HepG2 (cell line): ENCODE results near the gene MRPL51. TPM values are rescaled to one million over a fixed set of nuclear protein-coding genes. Genes with fewer than 3 reads are reported as not detected.
A peak's percentile ranks its signal among the peaks of the same experiment; 100 is the strongest.

Experiments
- EP300 ChIP-seq, 3 experiments: sonication (generic) in 1 of 3; formaldehyde crosslinking in 1 of 3; IDR thresholded peaks; 2 replicates each; pipeline versions ENCODE4 v1.5.1 to v1.6.1; 2011 to 2020; ENCODE audit warnings: low read depth in 2 of 3, low read length in 2 of 3, borderline replicate concordance in 1 of 3, improper control_type of control experiment in 1 of 3, mild to moderate bottlenecking in 1 of 3, missing genetic modification reagents in 1 of 3, moderate library complexity in 1 of 3
- KMT2A ChIP-seq: sonication (generic); formaldehyde crosslinking; IDR thresholded peaks from 2 replicates; pipeline ENCODE4 v1.4.0; 2020; ENCODE audit warnings: missing genetic modification reagents
- MAZ ChIP-seq, 2 experiments: sonication (generic) in 1 of 2; formaldehyde crosslinking in 1 of 2; IDR thresholded peaks; 2 replicates each; pipeline versions ENCODE4 v1.5.0 to v1.6.1; 2012 to 2020; ENCODE audit warnings: low read depth in 2 of 2, mild to moderate bottlenecking in 2 of 2, borderline replicate concordance in 1 of 2, improper control_type of control experiment in 1 of 2, low read length in 1 of 2, missing genetic modification reagents in 1 of 2, moderate library complexity in 1 of 2
- MXI1 ChIP-seq: IDR thresholded peaks from 3 replicates; pipeline ENCODE4 v1.6.1; 2012; ENCODE audit warnings: low read depth, low read length, inconsistent platforms, borderline replicate concordance
- PHF21A ChIP-seq: sonication (generic); formaldehyde crosslinking; IDR thresholded peaks from 2 replicates; pipeline ENCODE4 v1.5.0; 2020; ENCODE audit warnings: mild to moderate bottlenecking, missing genetic modification reagents
- PRPF4 ChIP-seq: fragments of 200-400 bp; formaldehyde crosslinking; IDR thresholded peaks from 2 replicates; pipeline ENCODE4 v1.6.1; 2016; ENCODE audit warnings: low read length, low read depth; ENCODE audit not compliant: poor library complexity, severe bottlenecking
- REL ChIP-seq: sonication (generic); formaldehyde crosslinking; conservative IDR thresholded peaks from 2 replicates; pipeline ENCODE4 v1.8.0; 2022; ENCODE audit warnings: mild to moderate bottlenecking, missing genetic modification reagents, moderate library complexity
- RFXAP ChIP-seq: sonication (generic); formaldehyde crosslinking; IDR thresholded peaks from 2 replicates; pipeline ENCODE4 v1.4.0; 2020; ENCODE audit warnings: missing genetic modification reagents, borderline replicate concordance
- SETDB1 ChIP-seq: sonication (generic); formaldehyde crosslinking; IDR thresholded peaks from 2 replicates; pipeline ENCODE4 v1.5.1; 2020; ENCODE audit warnings: missing genetic modification reagents, mild to moderate bottlenecking, borderline replicate concordance
- STAG1 ChIP-seq: sonication (generic); formaldehyde crosslinking; IDR thresholded peaks from 2 replicates; pipeline ENCODE4 v1.4.0; 2020; ENCODE audit warnings: missing genetic modification reagents
- ZNF20 ChIP-seq: sonication (generic); formaldehyde crosslinking; IDR thresholded peaks from 2 replicates; pipeline ENCODE4 v1.4.0; 2020; ENCODE audit warnings: mild to moderate bottlenecking, moderate library complexity, missing genetic modification reagents
- ZNF460 ChIP-seq: sonication (generic); formaldehyde crosslinking; IDR thresholded peaks from 2 replicates; pipeline ENCODE4 v1.5.1; 2020; ENCODE audit warnings: missing genetic modification reagents, mild to moderate bottlenecking, borderline replicate concordance
- ZNF564 ChIP-seq: sonication (generic); formaldehyde crosslinking; IDR thresholded peaks from 2 replicates; pipeline ENCODE4 v1.8.1; 2023; ENCODE audit warnings: mild to moderate bottlenecking, missing genetic modification reagents
- ZNF780A ChIP-seq: sonication (generic); formaldehyde crosslinking; IDR thresholded peaks from 2 replicates; pipeline ENCODE4 v1.8.0; 2022; ENCODE audit warnings: mild to moderate bottlenecking, missing genetic modification reagents, moderate library complexity
- polyA plus RNA-seq, 8 experiments: library from polyadenylated mRNA; depleted of rRNA in 3 of 8; stranded (reverse) in 7 of 8; unstranded in 1 of 8; fragments of >200 nt; fragmentation: Illumina TruSeq in 4 of 8; extraction: Trizol in 4 of 8; gene quantifications; 2 replicates each; pipeline versions ENCODE4 v1.2.1 to v1.2.3, GENCODE V29; 2011 to 2016; ENCODE audit warnings: low read depth in 4 of 8, missing spikeins in 1 of 8, mixed read lengths in 1 of 8; ENCODE audit not compliant: insufficient read depth in 1 of 8
- total RNA-seq, 5 experiments: library from RNA; depleted of rRNA; stranded (reverse); fragments of >200 nt; fragmentation: Illumina TruSeq; extraction: Trizol; gene quantifications; 2 replicates each; pipeline ENCODE4 v1.2.3, GENCODE V29; 2016; ENCODE audit warnings: low read depth in 1 of 5
- TF ChIP-seq, protein P1 (sequence below): sonication (generic); formaldehyde crosslinking; IDR thresholded peaks from 2 replicates; pipeline ENCODE4 v1.4.0; 2020; ENCODE audit warnings: missing genetic modification reagents, borderline replicate concordance
- TF ChIP-seq, protein P2 (sequence below): sonication (generic); formaldehyde crosslinking; IDR thresholded peaks from 2 replicates; pipeline ENCODE4 v1.8.1; 2023; ENCODE audit warnings: missing genetic modification reagents, mild to moderate bottlenecking, borderline replicate concordance
- TF ChIP-seq, protein P3 (sequence below): sonication (generic); formaldehyde crosslinking; IDR thresholded peaks from 2 replicates; pipeline ENCODE4 v1.9.0; 2021; ENCODE audit warnings: missing genetic modification reagents, borderline replicate concordance

MRPL51 gene
- total and polyA plus RNA-seq, 2 of the 13 experiments (the other 11 are each of a cell fraction or from before 2014, with no cell fraction given) = 64.8 to 278 TPM

DNA sequence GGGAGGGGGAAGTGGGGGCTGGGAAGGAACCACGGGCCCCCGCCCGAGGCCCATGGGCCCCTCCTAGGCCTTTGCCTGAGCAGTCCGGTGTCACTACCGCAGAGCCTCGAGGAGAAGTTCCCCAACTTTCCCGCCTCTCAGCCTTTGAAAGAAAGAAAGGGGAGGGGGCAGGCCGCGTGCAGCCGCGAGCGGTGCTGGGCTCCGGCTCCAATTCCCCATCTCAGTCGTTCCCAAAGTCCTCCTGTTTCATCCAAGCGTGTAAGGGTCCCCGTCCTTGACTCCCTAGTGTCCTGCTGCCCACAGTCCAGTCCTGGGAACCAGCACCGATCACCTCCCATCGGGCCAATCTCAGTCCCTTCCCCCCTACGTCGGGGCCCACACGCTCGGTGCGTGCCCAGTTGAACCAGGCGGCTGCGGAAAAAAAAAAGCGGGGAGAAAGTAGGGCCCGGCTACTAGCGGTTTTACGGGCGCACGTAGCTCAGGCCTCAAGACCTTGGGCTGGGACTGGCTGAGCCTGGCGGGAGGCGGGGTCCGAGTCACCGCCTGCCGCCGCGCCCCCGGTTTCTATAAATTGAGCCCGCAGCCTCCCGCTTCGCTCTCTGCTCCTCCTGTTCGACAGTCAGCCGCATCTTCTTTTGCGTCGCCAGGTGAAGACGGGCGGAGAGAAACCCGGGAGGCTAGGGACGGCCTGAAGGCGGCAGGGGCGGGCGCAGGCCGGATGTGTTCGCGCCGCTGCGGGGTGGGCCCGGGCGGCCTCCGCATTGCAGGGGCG lies 41.0 kb upstream of the MRPL51 start, which contains the start of gene GAPDH (continued):
- TF ChIP-seq PHF21A (CRISPR knock-in tag) (peak; percentile 91), MAZ (IDR thresholded peaks at IDR 0.05; ENCODE audit: borderline replicate concordance, low read depth, low read length) (peak; percentile 84; the same call in 1 of the 2 replicates), MAZ (CRISPR knock-in tag; IDR thresholded peaks at IDR 0.05; ENCODE audit: low read depth) (0 out of 2 replicates have a peak, but pooled peaks have one; percentile 23), KMT2A (CRISPR knock-in tag) (peak; percentile 49; the same call in 1 of the 2 replicates), SETDB1 (CRISPR knock-in tag) (no peak), PRPF4 (peak; percentile 13), EP300 (IDR thresholded peaks at IDR 0.05; ENCODE audit: low read depth in 2 of 2, low read length in 2 of 2) (peak; percentile 14 to 26; a peak in 2 of 4 replicates), EP300 (CRISPR knock-in tag; IDR thresholded peaks at IDR 0.05; ENCODE audit: borderline replicate concordance) (peak; percentile 55), ZNF780A (0 out of 2 replicates have a peak, but pooled peaks have one; percentile 12), ZNF20 (CRISPR knock-in tag) (no peak), RFXAP (CRISPR knock-in tag) (peak; percentile 65; the same call in 1 of the 2 replicates), MXI1 (peak; percentile 58; the same call in 2 of the 3 replicates), ZNF460 (peak; percentile 36; the same call in 1 of the 2 replicates), REL (CRISPR knock-in tag) (peak; percentile 71), ZNF564 (peak; percentile 38; the same call in 1 of the 2 replicates), STAG1 (CRISPR knock-in tag) (no peak)
- TF ChIP-seq, protein P1, sequence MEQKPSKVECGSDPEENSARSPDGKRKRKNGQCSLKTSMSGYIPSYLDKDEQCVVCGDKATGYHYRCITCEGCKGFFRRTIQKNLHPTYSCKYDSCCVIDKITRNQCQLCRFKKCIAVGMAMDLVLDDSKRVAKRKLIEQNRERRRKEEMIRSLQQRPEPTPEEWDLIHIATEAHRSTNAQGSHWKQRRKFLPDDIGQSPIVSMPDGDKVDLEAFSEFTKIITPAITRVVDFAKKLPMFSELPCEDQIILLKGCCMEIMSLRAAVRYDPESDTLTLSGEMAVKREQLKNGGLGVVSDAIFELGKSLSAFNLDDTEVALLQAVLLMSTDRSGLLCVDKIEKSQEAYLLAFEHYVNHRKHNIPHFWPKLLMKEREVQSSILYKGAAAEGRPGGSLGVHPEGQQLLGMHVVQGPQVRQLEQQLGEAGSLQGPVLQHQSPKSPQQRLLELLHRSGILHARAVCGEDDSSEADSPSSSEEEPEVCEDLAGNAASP (CRISPR knock-in tag) = 0 out of 2 replicates have a peak, but pooled peaks have one; percentile 12
- TF ChIP-seq, protein P2, sequence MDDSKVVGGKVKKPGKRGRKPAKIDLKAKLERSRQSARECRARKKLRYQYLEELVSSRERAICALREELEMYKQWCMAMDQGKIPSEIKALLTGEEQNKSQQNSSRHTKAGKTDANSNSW (CRISPR knock-in tag) = no peak
- TF ChIP-seq, protein P3, sequence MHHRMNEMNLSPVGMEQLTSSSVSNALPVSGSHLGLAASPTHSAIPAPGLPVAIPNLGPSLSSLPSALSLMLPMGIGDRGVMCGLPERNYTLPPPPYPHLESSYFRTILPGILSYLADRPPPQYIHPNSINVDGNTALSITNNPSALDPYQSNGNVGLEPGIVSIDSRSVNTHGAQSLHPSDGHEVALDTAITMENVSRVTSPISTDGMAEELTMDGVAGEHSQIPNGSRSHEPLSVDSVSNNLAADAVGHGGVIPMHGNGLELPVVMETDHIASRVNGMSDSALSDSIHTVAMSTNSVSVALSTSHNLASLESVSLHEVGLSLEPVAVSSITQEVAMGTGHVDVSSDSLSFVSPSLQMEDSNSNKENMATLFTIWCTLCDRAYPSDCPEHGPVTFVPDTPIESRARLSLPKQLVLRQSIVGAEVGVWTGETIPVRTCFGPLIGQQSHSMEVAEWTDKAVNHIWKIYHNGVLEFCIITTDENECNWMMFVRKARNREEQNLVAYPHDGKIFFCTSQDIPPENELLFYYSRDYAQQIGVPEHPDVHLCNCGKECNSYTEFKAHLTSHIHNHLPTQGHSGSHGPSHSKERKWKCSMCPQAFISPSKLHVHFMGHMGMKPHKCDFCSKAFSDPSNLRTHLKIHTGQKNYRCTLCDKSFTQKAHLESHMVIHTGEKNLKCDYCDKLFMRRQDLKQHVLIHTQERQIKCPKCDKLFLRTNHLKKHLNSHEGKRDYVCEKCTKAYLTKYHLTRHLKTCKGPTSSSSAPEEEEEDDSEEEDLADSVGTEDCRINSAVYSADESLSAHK (CRISPR knock-in tag) = peak; percentile 84; the same call in 1 of the 2 replicates
